Mesendoderm (in vitro differentiated cells): ENCODE measurements around the gene TSHZ1. TPM values are rescaled to one million over a fixed set of nuclear protein-coding genes. Genes with fewer than 3 reads are reported as not detected.
A peak's percentile ranks its signal among the peaks of the same experiment; 100 is the strongest.

Experiments used
- DNase-seq: peaks from one replicate; pipeline ENCODE4 v3.0.0; 2013
- H2AK5ac ChIP-seq: 2 replicates; pipeline ENCODE4 v1.6.1; 2013; ENCODE audit warnings: low read length, inconsistent platforms
- H2BK120ac ChIP-seq: 2 replicates; pipeline ENCODE4 v1.6.1; 2013; ENCODE audit warnings: low read depth, mild to moderate bottlenecking, low read length, moderate library complexity, mixed read lengths
- H2BK15ac ChIP-seq: replicated peaks from 2 replicates; pipeline ENCODE4 v1.6.1; 2013; ENCODE audit warnings: low read depth, mild to moderate bottlenecking, moderate library complexity
- H2BK5ac ChIP-seq: 2 replicates; pipeline ENCODE4 v1.6.1; 2013; ENCODE audit warnings: low read length, inconsistent platforms
- H3K18ac ChIP-seq: 2 replicates; pipeline ENCODE4 v1.6.1; 2013; ENCODE audit warnings: mild to moderate bottlenecking, low read length, mixed read lengths
- H3K23ac ChIP-seq: one replicate; pipeline ENCODE4 v1.6.1; 2013; ENCODE audit warnings: low read length
- H3K27ac ChIP-seq: 2 replicates; pipeline ENCODE4 v1.5.1; 2013; ENCODE audit warnings: low read depth, mild to moderate bottlenecking, inconsistent platforms, low read length, moderate library complexity
- H3K27me3 ChIP-seq: 2 replicates; pipeline ENCODE4 v1.6.1; 2013; ENCODE audit warnings: low read length, control low read depth, mild to moderate bottlenecking, inconsistent platforms; ENCODE audit not compliant: insufficient read depth, poor library complexity
- H3K36me3 ChIP-seq: 2 replicates; pipeline ENCODE4 v1.6.1; 2013; ENCODE audit warnings: low read length, inconsistent platforms; ENCODE audit not compliant: control insufficient read depth, insufficient read depth
- H3K4ac ChIP-seq: one replicate; pipeline ENCODE4 v1.6.1; 2013; ENCODE audit warnings: low read depth, mild to moderate bottlenecking, low read length, moderate library complexity
- H3K4me1 ChIP-seq: 2 replicates; pipeline ENCODE4 v1.6.1; 2013; ENCODE audit warnings: low read depth, low read length, inconsistent platforms; ENCODE audit not compliant: control insufficient read depth
- H3K4me2 ChIP-seq: 2 replicates; pipeline ENCODE4 v1.6.1; 2013; ENCODE audit warnings: low read length
- H3K4me3 ChIP-seq: 2 replicates; pipeline ENCODE4 v1.5.1; 2013; ENCODE audit warnings: mild to moderate bottlenecking, low read length
- H3K56ac ChIP-seq: one replicate; pipeline ENCODE4 v1.6.1; 2013; ENCODE audit warnings: low read length
- H3K79me1 ChIP-seq: 2 replicates; pipeline ENCODE4 v1.6.1; 2013; ENCODE audit warnings: low read length, inconsistent platforms
- H3K79me2 ChIP-seq: 2 replicates; pipeline ENCODE4 v1.6.1; 2013; ENCODE audit warnings: mild to moderate bottlenecking, low read length; ENCODE audit not compliant: control insufficient read depth, insufficient read depth
- H3K9ac ChIP-seq: 2 replicates; pipeline ENCODE4 v1.6.1; 2013; ENCODE audit warnings: low read length, inconsistent platforms
- H4K5ac ChIP-seq: one replicate; pipeline ENCODE4 v1.6.1; 2013; ENCODE audit warnings: low read length
- H4K8ac ChIP-seq: one replicate; pipeline ENCODE4 v1.6.1; 2013; ENCODE audit warnings: low read depth, mild to moderate bottlenecking, control low read depth, low read length, moderate library complexity
- WGBS: extraction: QIAGEN DNeasy Blood & Tissue Kit; methylation state at CpG from one replicate; pipeline ENCODE4 v1.1.7; 2013; ENCODE audit warnings: low lambda C conversion rate, missing lambda C conversion rate; ENCODE audit not compliant: insufficient coverage; ENCODE audit errors: extremely low coverage; 5-methylcytosine and 5-hydroxymethylcytosine counted together
- polyA plus RNA-seq, 2 experiments: library from polyadenylated mRNA; stranded (reverse); fragments of 200-250 nt; gene quantifications; one replicate each; pipeline ENCODE4 v1.2.3, GENCODE V29; 2013

TSHZ1 gene, protein sequence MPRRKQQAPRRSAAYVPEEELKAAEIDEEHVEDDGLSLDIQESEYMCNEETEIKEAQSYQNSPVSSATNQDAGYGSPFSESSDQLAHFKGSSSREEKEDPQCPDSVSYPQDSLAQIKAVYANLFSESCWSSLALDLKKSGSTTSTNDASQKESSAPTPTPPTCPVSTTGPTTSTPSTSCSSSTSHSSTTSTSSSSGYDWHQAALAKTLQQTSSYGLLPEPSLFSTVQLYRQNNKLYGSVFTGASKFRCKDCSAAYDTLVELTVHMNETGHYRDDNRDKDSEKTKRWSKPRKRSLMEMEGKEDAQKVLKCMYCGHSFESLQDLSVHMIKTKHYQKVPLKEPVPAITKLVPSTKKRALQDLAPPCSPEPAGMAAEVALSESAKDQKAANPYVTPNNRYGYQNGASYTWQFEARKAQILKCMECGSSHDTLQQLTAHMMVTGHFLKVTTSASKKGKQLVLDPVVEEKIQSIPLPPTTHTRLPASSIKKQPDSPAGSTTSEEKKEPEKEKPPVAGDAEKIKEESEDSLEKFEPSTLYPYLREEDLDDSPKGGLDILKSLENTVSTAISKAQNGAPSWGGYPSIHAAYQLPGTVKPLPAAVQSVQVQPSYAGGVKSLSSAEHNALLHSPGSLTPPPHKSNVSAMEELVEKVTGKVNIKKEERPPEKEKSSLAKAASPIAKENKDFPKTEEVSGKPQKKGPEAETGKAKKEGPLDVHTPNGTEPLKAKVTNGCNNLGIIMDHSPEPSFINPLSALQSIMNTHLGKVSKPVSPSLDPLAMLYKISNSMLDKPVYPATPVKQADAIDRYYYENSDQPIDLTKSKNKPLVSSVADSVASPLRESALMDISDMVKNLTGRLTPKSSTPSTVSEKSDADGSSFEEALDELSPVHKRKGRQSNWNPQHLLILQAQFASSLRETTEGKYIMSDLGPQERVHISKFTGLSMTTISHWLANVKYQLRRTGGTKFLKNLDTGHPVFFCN (N-terminal part only)
- 0.32 TPM for polyA plus RNA-seq (2013, experiment 1 of 2)
- polyA plus RNA-seq (2013, experiment 2 of 2), result 0.21 TPM

DNA sequence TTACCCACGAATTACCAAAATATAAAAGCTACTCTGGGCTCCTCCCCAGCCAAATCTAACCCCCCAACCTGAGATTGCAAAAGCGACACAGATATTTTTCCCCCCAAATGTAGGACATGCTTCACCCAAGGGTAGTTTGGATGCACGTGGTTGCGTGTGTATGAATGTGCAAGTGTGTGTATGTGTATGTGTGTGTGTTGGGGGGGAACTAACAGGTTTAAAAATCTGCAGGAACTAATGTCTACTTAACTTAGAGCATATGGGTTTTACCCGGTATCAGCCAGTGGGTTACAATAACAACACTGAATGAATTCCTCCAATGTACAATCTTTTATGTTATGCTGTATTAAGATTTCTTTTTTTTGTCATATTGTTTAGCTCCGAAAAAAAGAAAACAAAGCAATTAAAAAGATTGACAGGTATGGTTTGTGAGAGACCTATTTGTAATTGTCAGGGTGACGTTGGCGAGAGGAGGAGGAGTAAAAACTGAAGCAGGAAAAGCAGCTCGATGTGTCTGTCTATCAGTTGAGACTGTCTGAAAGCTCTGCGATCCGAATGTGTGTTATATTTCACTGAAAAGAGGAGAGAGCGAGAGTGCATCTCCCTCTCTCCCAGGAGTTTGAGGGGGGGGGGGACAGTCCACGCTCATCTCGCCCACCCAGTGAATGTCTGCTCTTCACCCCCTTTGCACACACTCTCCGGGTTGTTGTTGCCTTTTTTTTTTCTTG is at the start of gene TSHZ1:
Gene TSHZ1, plus strand, starts transcription at position 524 of the 728 bp plus-strand sequence. CDS start 1,080 bp downstream, outside the sequence.
- no peak within 1 kb of the TSS for H2BK15ac ChIP-seq
- peak; percentile 74 for DNase-seq
- no peak within 1 kb of the TSS for H4K5ac ChIP-seq
- H3K56ac ChIP-seq, result peak within 1 kb of the TSS; percentile 91
- H3K18ac ChIP-seq, result peak within 1 kb of the TSS; percentile 82
- H2BK5ac ChIP-seq, result no peak within 1 kb of the TSS
- H2AK5ac ChIP-seq, result no peak within 1 kb of the TSS
- H3K4me1 ChIP-seq, result peaks cover 3% of the 10 kb centered on the region
- no peak within 1 kb of the TSS for H3K4ac ChIP-seq
- peaks cover 25% of the 10 kb centered on the region for H3K27me3 ChIP-seq
- peak within 1 kb of the TSS; percentile 62 for H2BK120ac ChIP-seq
- H3K4me2 ChIP-seq, result peak within 1 kb of the TSS; percentile 79
- H4K8ac ChIP-seq, result no peak within 1 kb of the TSS
- no peaks in the 10 kb centered on the region for H3K79me2 ChIP-seq
- WGBS, result no CpG with 5 or more reads among the region's 15 CpGs
- no peaks in the 10 kb centered on the region for H3K36me3 ChIP-seq
- no peak within 1 kb of the TSS for H3K23ac ChIP-seq
- H3K9ac ChIP-seq, result peak within 1 kb of the TSS; percentile 72
- no peaks in the 10 kb centered on the region for H3K79me1 ChIP-seq
- peak within 1 kb of the TSS; percentile 51 for H3K4me3 ChIP-seq
- no peak within 1 kb of the TSS for H3K27ac ChIP-seq

DNA sequence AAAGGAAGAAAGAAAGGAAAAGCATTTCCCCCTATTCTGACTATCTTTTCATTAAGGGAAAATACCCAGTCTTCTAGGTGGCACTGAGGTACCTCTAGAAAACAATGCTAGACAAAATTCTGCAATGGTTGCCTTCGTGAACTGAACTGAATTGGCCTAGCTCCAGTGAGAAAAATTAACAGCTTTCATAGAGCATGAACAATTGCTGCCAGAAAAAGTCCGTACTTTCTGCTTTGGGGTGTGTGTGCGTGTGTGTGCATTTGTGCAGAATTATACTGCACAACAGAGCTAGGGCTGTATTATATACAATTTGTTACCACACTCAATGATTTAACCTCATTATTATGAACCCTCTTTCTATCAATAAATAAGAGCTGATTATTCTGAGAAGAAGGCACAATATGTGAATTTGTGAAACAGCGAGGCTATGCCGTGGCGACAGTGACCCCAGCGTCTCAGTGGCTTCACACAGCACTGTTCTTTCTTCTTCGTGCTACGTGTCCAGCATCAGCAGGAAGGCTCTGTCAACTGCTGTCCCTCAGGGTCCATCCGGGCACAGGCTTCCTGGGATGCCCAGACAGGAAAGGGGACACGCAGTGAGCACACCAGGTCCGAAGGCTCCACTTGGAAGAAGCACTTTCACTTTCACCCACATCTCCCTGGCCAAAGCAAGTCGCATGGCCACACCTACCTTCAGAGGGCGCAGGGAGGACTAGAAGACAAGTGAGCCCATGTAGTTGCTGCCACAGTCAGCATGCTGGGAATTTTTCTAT is 49.2 kb upstream of the TSHZ1 start:
- Histone ChIP-seq H3K56ac (no peak overlapping the region), H2BK5ac (no peak overlapping the region), H3K4me2 (no peak overlapping the region), H2BK120ac (no peak overlapping the region), H3K27me3 (no peaks in the 10 kb centered on the region), H3K18ac (no peak overlapping the region), H3K79me1 (no peaks in the 10 kb centered on the region), H3K4ac (no peak overlapping the region), H3K27ac (no peak overlapping the region), H2BK15ac (no peak overlapping the region), H2AK5ac (no peak overlapping the region), H3K36me3 (no peaks in the 10 kb centered on the region), H3K4me3 (no peak overlapping the region), H3K23ac (no peak overlapping the region), H3K9ac (no peak overlapping the region), H4K8ac (no peak overlapping the region), H4K5ac (no peak overlapping the region), H3K4me1 (peaks cover 6% of the 10 kb centered on the region), H3K79me2 (no peaks in the 10 kb centered on the region)
- DNase-seq, result peak; percentile 13
- WGBS, result no CpG with 5 or more reads among the region's 14 CpGs

DNA sequence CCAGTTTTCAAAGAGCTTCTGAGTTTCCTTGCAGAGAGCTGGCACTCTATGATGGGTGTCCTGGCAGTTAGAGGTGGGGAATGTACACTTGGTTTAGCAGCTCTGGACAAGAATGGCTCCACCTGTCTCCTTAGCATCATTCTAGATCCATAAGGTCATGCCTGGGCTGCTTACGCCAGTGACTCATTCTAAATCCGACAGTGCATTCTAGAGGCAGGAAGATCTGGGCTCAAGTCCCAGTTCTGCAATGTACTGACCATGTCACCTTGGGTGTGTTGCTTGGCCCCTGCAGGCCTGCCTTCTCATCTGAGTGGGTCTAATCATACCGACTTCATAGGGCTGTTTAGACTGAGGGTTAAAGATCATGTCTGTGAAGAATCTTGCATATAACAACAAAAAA is 48.1 kb upstream of the TSHZ1 start:
- Histone ChIP-seq H3K4me2 (no peak overlapping the region), H4K8ac (no peak overlapping the region), H3K23ac (no peak overlapping the region), H3K56ac (no peak overlapping the region), H3K4me3 (no peak overlapping the region), H3K27ac (no peak overlapping the region), H3K79me2 (no peaks in the 10 kb centered on the region), H2BK120ac (no peak overlapping the region), H3K18ac (no peak overlapping the region), H2AK5ac (no peak overlapping the region), H2BK5ac (no peak overlapping the region), H4K5ac (no peak overlapping the region), H3K27me3 (no peaks in the 10 kb centered on the region), H2BK15ac (no peak overlapping the region), H3K36me3 (no peaks in the 10 kb centered on the region), H3K79me1 (no peaks in the 10 kb centered on the region), H3K4me1 (peaks cover 6% of the 10 kb centered on the region), H3K4ac (no peak overlapping the region), H3K9ac (no peak overlapping the region)
- DNase-seq, result no peak
- WGBS, result no CpG with 5 or more reads among the region's 3 CpGs

DNA sequence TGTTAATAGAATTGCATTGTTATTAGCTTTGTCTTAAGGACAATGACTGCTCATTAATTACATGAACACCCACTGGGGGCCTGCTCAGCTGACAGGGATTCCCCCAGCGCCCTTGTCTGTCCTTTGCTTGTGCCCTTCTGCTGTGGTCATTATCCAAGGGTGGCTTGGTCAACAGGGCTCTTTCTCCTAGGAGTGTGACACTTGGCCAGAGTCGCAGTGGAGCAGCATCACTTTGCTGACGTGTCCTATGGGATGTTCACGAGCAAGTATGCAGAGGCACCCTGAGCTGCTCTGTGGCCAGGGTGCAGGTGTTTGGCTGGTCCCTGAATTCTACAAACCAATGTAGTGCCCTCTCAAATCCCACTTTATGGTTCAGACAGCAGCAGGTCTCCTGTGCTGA is 47.6 kb upstream of the TSHZ1 start:
- WGBS, result no CpG with 5 or more reads among the region's 4 CpGs

DNA sequence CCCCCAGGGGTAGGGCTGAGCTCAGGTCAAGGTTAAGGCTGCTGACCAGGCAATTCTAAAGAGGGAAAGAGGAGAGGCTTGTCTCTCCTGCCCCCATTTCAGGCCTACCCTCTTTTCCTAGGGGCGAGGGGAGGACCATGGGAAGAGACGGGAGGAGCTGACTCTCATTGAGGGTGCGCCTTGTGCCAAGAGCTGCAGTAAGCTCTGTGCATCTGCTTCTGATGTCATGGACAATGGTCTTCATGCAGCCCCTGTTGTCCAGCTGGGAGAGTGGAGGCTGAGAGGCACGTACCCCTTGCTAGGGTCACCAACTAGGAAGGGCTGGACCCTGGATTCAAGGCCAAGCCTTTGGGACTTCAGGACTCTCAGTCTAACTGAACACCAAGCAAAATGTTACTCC is 46.9 kb upstream of the TSHZ1 start:
- Histone ChIP-seq H3K4ac (no peak overlapping the region), H3K4me3 (no peak overlapping the region), H2BK15ac (no peak overlapping the region), H3K4me1 (peaks cover 6% of the 10 kb centered on the region), H3K9ac (no peak overlapping the region), H4K5ac (no peak overlapping the region), H3K79me2 (no peaks in the 10 kb centered on the region), H2BK120ac (no peak overlapping the region), H3K27ac (no peak overlapping the region), H3K27me3 (no peaks in the 10 kb centered on the region), H4K8ac (no peak overlapping the region), H3K4me2 (no peak overlapping the region), H3K56ac (no peak overlapping the region), H3K36me3 (no peaks in the 10 kb centered on the region), H3K79me1 (no peaks in the 10 kb centered on the region), H3K18ac (no peak overlapping the region), H2AK5ac (no peak overlapping the region), H2BK5ac (no peak overlapping the region), H3K23ac (no peak overlapping the region)
- WGBS, result no CpG with 5 or more reads among the region's 4 CpGs
- DNase-seq, result no peak

More for the DNA sequence above, 47.6 kb upstream of the TSHZ1 start:
- Histone ChIP-seq H3K27me3 (no peaks in the 10 kb centered on the region), H3K56ac (no peak overlapping the region), H3K4me1 (peaks cover 6% of the 10 kb centered on the region), H2AK5ac (no peak overlapping the region), H3K79me1 (no peaks in the 10 kb centered on the region), H3K4ac (no peak overlapping the region), H2BK5ac (no peak overlapping the region), H3K23ac (no peak overlapping the region), H3K9ac (no peak overlapping the region), H4K8ac (no peak overlapping the region), H4K5ac (no peak overlapping the region), H2BK15ac (no peak overlapping the region), H3K79me2 (no peaks in the 10 kb centered on the region), H2BK120ac (no peak overlapping the region), H3K36me3 (no peaks in the 10 kb centered on the region), H3K4me2 (no peak overlapping the region), H3K4me3 (no peak overlapping the region), H3K18ac (no peak overlapping the region), H3K27ac (no peak overlapping the region)
- DNase-seq, result no peak
